ENCODE measurements around the gene EME2. TPM values are rescaled to one million over a fixed set of nuclear protein-coding genes. Genes with fewer than 3 reads are reported as not detected.
A peak's percentile ranks its signal among the peaks of the same experiment; 100 is the strongest.

Gene EME2
- total and polyA plus RNA-seq, 12 donors: 1.8 to 90.7 (median 19.2) TPM

- H3K9me3 ChIP-seq (replicated peaks in 1 of 3): no peaks in the 10 kb centered on the region
- H3K36me3 ChIP-seq (replicated peaks in 1 of 2): peaks cover 0 to 38% of the 10 kb centered on the region in 2 donors
- H3K27me3 ChIP-seq: no peaks in the 10 kb centered on the region
- H3K4me1 ChIP-seq (replicated peaks in 1 of 2): peaks cover 31 to 42% of the 10 kb centered on the region in 2 donors
- intact Hi-C loops (cut with DNase I): no loop called here
- WGBS, 4 donors: 32 to 41% (median 36%) methylated on average over 7 to 9 of the region's 9 CpGs
- no peak overlapping the region for H3K4me3 ChIP-seq
- TF ChIP-seq POLR2A (IDR thresholded peaks at IDR 0.05): peak in 1 of 2 donors; percentile 55
- TF ChIP-seq, protein P1, sequence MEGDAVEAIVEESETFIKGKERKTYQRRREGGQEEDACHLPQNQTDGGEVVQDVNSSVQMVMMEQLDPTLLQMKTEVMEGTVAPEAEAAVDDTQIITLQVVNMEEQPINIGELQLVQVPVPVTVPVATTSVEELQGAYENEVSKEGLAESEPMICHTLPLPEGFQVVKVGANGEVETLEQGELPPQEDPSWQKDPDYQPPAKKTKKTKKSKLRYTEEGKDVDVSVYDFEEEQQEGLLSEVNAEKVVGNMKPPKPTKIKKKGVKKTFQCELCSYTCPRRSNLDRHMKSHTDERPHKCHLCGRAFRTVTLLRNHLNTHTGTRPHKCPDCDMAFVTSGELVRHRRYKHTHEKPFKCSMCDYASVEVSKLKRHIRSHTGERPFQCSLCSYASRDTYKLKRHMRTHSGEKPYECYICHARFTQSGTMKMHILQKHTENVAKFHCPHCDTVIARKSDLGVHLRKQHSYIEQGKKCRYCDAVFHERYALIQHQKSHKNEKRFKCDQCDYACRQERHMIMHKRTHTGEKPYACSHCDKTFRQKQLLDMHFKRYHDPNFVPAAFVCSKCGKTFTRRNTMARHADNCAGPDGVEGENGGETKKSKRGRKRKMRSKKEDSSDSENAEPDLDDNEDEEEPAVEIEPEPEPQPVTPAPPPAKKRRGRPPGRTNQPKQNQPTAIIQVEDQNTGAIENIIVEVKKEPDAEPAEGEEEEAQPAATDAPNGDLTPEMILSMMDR (IDR thresholded peaks at IDR 0.05): peak in 5 of 6 experiments; percentile 28 to 42 (median 37)
- peak overlapping the region in 4 of 5 donors; percentile 72 to 98 (median 87) for H3K27ac ChIP-seq
- DNase-seq: peak; percentile 82 to 94 (median 93)
Observed at GRCh38 chr16:1823821-1824220, 51.2 kb downstream of the EME2 start.

GRCh38 chr16:1825381-1825863, 52.8 kb downstream of the EME2 start:
- WGBS, 4 donors: 35 to 56% (median 44%) methylated on average over 7 to 15 of the region's 15 CpGs
- Histone ChIP-seq H3K36me3 (replicated peaks in 1 of 2) (peaks cover 0 to 23% of the 10 kb centered on the region in 2 donors), H3K27me3 (no peaks in the 10 kb centered on the region), H3K27ac (peak overlapping the region; percentile 35 to 98 (median 86)), H3K4me1 (replicated peaks in 1 of 2) (peaks cover 40 to 58% of the 10 kb centered on the region in 2 donors), H3K9me3 (replicated peaks in 1 of 3) (no peaks in the 10 kb centered on the region), H3K4me3 (peak overlapping the region in 2 of 4 donors; percentile 30 to 97)
- peak in 1 of 2 donors; percentile 50 for TF ChIP-seq POLR2A (IDR thresholded peaks at IDR 0.05)
- TF ChIP-seq, protein P1 (IDR thresholded peaks at IDR 0.05): no peak
- intact Hi-C loops (cut with DNase I): loop anchor here in 1 of 2 donors (5.0 kb wide), 1 partner anchor 53 kb away; the partner anchor contains the start of genes EME2, MRPS34 and NME3
- peak; percentile 55 to 88 (median 78) for DNase-seq

Small RNA genes lying within 50 kb of the gene (microRNA-seq; reads per million reads assigned to microRNA genes)
- 0.76 to 2.8 (median 1.3) reads per million in 3 donors for gene MIR3177

Small RNA genes lying within 50 kb of the gene (small RNA-seq; reads per million reads assigned to genes)
- 0.17 to 1.2 reads per million in 2 donors for gene MIR3177

Other genes with a start within 250 kb of the EME2 start
- gene TMEM204, start 239.1 kb upstream of the EME2 start, total RNA-seq: 10 to 100 TPM; 11.4 to 77.2 (median 25.3) TPM
- 10 to 100 TPM in 2 of 3 donors, 1 to 10 TPM in 1; 7.4 to 30.7 (median 26.6) TPM for gene TMEM204, start 239.1 kb upstream of the EME2 start, polyA plus RNA-seq
- 10 to 100 TPM; 12.0 to 46.4 (median 27.3) TPM for gene IFT140, start 160.7 kb upstream of the EME2 start, total RNA-seq
- gene IFT140, start 160.7 kb upstream of the EME2 start, polyA plus RNA-seq: 10 to 100 TPM in 2 of 3 donors, 1 to 10 TPM in 1; 6.6 to 62.7 (median 31.3) TPM
- gene CRAMP1, start 160.4 kb upstream of the EME2 start, total RNA-seq: 10 to 100 TPM in 5 of 9 donors, 1 to 10 TPM in 4; 5.3 to 17.1 (median 10.1) TPM
- 10 to 100 TPM in 1 of 3 donors, 1 to 10 TPM in 2; 4.3 to 19.0 (median 7.9) TPM for gene CRAMP1, start 160.4 kb upstream of the EME2 start, polyA plus RNA-seq
- 10 to 100 TPM; 11.9 to 50.5 (median 34.9) TPM for gene JPT2, start 94.5 kb upstream of the EME2 start, total RNA-seq
- gene JPT2, start 94.5 kb upstream of the EME2 start, polyA plus RNA-seq: 10 to 100 TPM; 12.1 to 49.4 (median 12.7) TPM
- 10 to 100 TPM; 30.1 to 97.1 (median 50.5) TPM for gene MAPK8IP3, start 66.6 kb upstream of the EME2 start, total RNA-seq
- gene MAPK8IP3, start 66.6 kb upstream of the EME2 start, polyA plus RNA-seq: 100 to 1,000 TPM in 2 of 3 donors, 10 to 100 TPM in 1; 12.1 to 430 (median 147) TPM
- 100 to 1,000 TPM in 8 of 9 donors, 10 to 100 TPM in 1; 82.5 to 319 (median 168) TPM for gene NME3, start 1.3 kb upstream of the EME2 start, total RNA-seq
- gene NME3, start 1.3 kb upstream of the EME2 start, polyA plus RNA-seq: 1,000 to 10,000 TPM in 1 of 3 donors, 100 to 1,000 TPM in 1, under 1 TPM in 1; 0.95 to 1,073 (median 860) TPM
- gene MRPS34, start 324 bp downstream of the EME2 start, total RNA-seq: 100 to 1,000 TPM; 130 to 226 (median 143) TPM
- 100 to 1,000 TPM in 1 of 3 donors, 10 to 100 TPM in 2; 84.3 to 113 (median 95.6) TPM for gene MRPS34, start 324 bp downstream of the EME2 start, polyA plus RNA-seq
- gene SPSB3, start 9.8 kb downstream of the EME2 start, total RNA-seq: 100 to 1,000 TPM in 5 of 9 donors, 10 to 100 TPM in 4; 44.0 to 158 (median 105) TPM
- gene SPSB3, start 9.8 kb downstream of the EME2 start, polyA plus RNA-seq: 100 to 1,000 TPM in 2 of 3 donors, 1 to 10 TPM in 1; 8.3 to 297 (median 238) TPM
- 100 to 1,000 TPM in 4 of 9 donors, 10 to 100 TPM in 5; 51.3 to 252 (median 78.9) TPM for gene NUBP2, start 10.2 kb downstream of the EME2 start, total RNA-seq
- 10 to 100 TPM in 2 of 3 donors, 1 to 10 TPM in 1; 3.0 to 84.8 (median 78.6) TPM for gene NUBP2, start 10.2 kb downstream of the EME2 start, polyA plus RNA-seq
- 1 to 10 TPM in 2 of 9 donors, under 1 TPM in 6, not detected in 1; 0.11 to 3.9 (median 0.23) TPM for gene IGFALS, start 20.9 kb downstream of the EME2 start, total RNA-seq
- under 1 TPM in 2 of 3 donors, not detected in 1; 0.67 to 0.97 TPM for gene IGFALS, start 20.9 kb downstream of the EME2 start, polyA plus RNA-seq
- gene HAGH, start 54.0 kb downstream of the EME2 start, total RNA-seq: 100 to 1,000 TPM in 8 of 9 donors, 10 to 100 TPM in 1; 77.1 to 318 (median 182) TPM
- gene HAGH, start 54.0 kb downstream of the EME2 start, polyA plus RNA-seq: 100 to 1,000 TPM in 2 of 3 donors, 10 to 100 TPM in 1; 75.3 to 213 (median 138) TPM
- gene FAHD1, start 54.4 kb downstream of the EME2 start, total RNA-seq: 100 to 1,000 TPM in 1 of 9 donors, 10 to 100 TPM in 8; 38.7 to 140 (median 51.9) TPM
- 10 to 100 TPM; 15.2 to 60.4 (median 19.9) TPM for gene FAHD1, start 54.4 kb downstream of the EME2 start, polyA plus RNA-seq
- gene MEIOB, start 99.4 kb downstream of the EME2 start, total RNA-seq: under 1 TPM in 1 of 9 donors, not detected in 8; 0.23 TPM
- gene MEIOB, start 99.4 kb downstream of the EME2 start, polyA plus RNA-seq: not detected
- gene HS3ST6, start 145.6 kb downstream of the EME2 start, total RNA-seq: under 1 TPM in 1 of 9 donors, not detected in 8; 0.11 TPM
- under 1 TPM in 1 of 3 donors, not detected in 2; 0.07 TPM for gene HS3ST6, start 145.6 kb downstream of the EME2 start, polyA plus RNA-seq
- gene MSRB1, start 170.4 kb downstream of the EME2 start, total RNA-seq: 10 to 100 TPM in 7 of 9 donors, 1 to 10 TPM in 2; 9.2 to 21.5 (median 14.8) TPM
- 10 to 100 TPM in 2 of 3 donors, 1 to 10 TPM in 1; 8.1 to 38.9 (median 21.5) TPM for gene MSRB1, start 170.4 kb downstream of the EME2 start, polyA plus RNA-seq
- under 1 TPM in 2 of 9 donors, not detected in 7; 0.06 to 0.20 TPM for gene RPL3L, start 181.9 kb downstream of the EME2 start, total RNA-seq
- gene RPL3L, start 181.9 kb downstream of the EME2 start, polyA plus RNA-seq: under 1 TPM in 1 of 3 donors, not detected in 2; 0.07 TPM
- gene NDUFB10, start 186.7 kb downstream of the EME2 start, total RNA-seq: 100 to 1,000 TPM; 134 to 298 (median 155) TPM
- 100 to 1,000 TPM; 109 to 268 (median 213) TPM for gene NDUFB10, start 186.7 kb downstream of the EME2 start, polyA plus RNA-seq
- 1,000 to 10,000 TPM; 1,192 to 2,338 (median 1,647) TPM for gene RPS2, start 192.0 kb downstream of the EME2 start, total RNA-seq
- gene RPS2, start 192.0 kb downstream of the EME2 start, polyA plus RNA-seq: 1,000 to 10,000 TPM; 1,045 to 4,016 (median 2,050) TPM
- gene RNF151, start 194.0 kb downstream of the EME2 start, total RNA-seq: under 1 TPM in 1 of 9 donors, not detected in 8; 0.47 TPM
- gene RNF151, start 194.0 kb downstream of the EME2 start, polyA plus RNA-seq: under 1 TPM in 2 of 3 donors, not detected in 1; 0.20 to 0.64 TPM
- 100 to 1,000 TPM in 1 of 9 donors, 10 to 100 TPM in 8; 22.3 to 137 (median 34.8) TPM for gene TBL3, start 199.2 kb downstream of the EME2 start, total RNA-seq
- gene TBL3, start 199.2 kb downstream of the EME2 start, polyA plus RNA-seq: 100 to 1,000 TPM in 2 of 3 donors, 10 to 100 TPM in 1; 10.8 to 106 (median 105) TPM
- under 1 TPM in 3 of 9 donors, not detected in 6; 0.28 to 0.53 (median 0.47) TPM for gene NOXO1, start 208.7 kb downstream of the EME2 start, total RNA-seq
- gene NOXO1, start 208.7 kb downstream of the EME2 start, polyA plus RNA-seq: 1 to 10 TPM in 2 of 3 donors, not detected in 1; 1.3 to 3.3 TPM
- gene GFER, start 211.4 kb downstream of the EME2 start, total RNA-seq: 10 to 100 TPM; 16.4 to 37.6 (median 26.9) TPM
- gene GFER, start 211.4 kb downstream of the EME2 start, polyA plus RNA-seq: 10 to 100 TPM; 17.4 to 60.8 (median 54.4) TPM
- gene SYNGR3, start 217.2 kb downstream of the EME2 start, total RNA-seq: 10 to 100 TPM in 1 of 9 donors, 1 to 10 TPM in 3, under 1 TPM in 3, not detected in 2; 0.54 to 10.9 (median 1.1) TPM
- gene SYNGR3, start 217.2 kb downstream of the EME2 start, polyA plus RNA-seq: 1 to 10 TPM; 3.2 to 5.2 (median 4.4) TPM
- gene ZNF598, start 237.0 kb downstream of the EME2 start, total RNA-seq: 10 to 100 TPM in 8 of 9 donors, 1 to 10 TPM in 1; 4.7 to 36.6 (median 27.5) TPM
- gene ZNF598, start 237.0 kb downstream of the EME2 start, polyA plus RNA-seq: 10 to 100 TPM in 2 of 3 donors, 1 to 10 TPM in 1; 8.3 to 51.5 (median 37.9) TPM
- 1 to 10 TPM in 3 of 9 donors, under 1 TPM in 1, not detected in 5; 0.50 to 3.9 (median 1.4) TPM for gene NPW, start 247.0 kb downstream of the EME2 start, total RNA-seq
- gene NPW, start 247.0 kb downstream of the EME2 start, polyA plus RNA-seq: 1 to 10 TPM in 1 of 3 donors, under 1 TPM in 1, not detected in 1; 0.88 to 1.3 TPM

Data from adrenal gland (tissue), 12 donors.